HepG2 (cell line): ENCODE data around the gene PCIF1. TPM values are rescaled to one million over a fixed set of nuclear protein-coding genes. Genes with fewer than 3 reads are reported as not detected.
A peak's percentile ranks its signal among the peaks of the same experiment; 100 is the strongest.

Experiments used
- ARNTL ChIP-seq: sonication (generic); formaldehyde crosslinking; IDR thresholded peaks from 2 replicates; pipeline ENCODE4 v1.4.0; 2020; ENCODE audit warnings: mild to moderate bottlenecking, missing genetic modification reagents
- CSRNP1 ChIP-seq: sonication (generic); formaldehyde crosslinking; IDR thresholded peaks from 2 replicates; pipeline ENCODE4 v1.8.1; 2023; ENCODE audit warnings: mild to moderate bottlenecking, missing genetic modification reagents
- EP300 ChIP-seq, 3 experiments: sonication (generic) in 1 of 3; formaldehyde crosslinking in 1 of 3; IDR thresholded peaks; 2 replicates each; pipeline versions ENCODE4 v1.5.1 to v1.6.1; 2011 to 2020; ENCODE audit warnings: low read depth in 2 of 3, low read length in 2 of 3, borderline replicate concordance in 1 of 3, improper control_type of control experiment in 1 of 3, mild to moderate bottlenecking in 1 of 3, missing genetic modification reagents in 1 of 3, moderate library complexity in 1 of 3
- HNF1A ChIP-seq, 2 experiments: sonication (generic) in 1 of 2; formaldehyde crosslinking in 1 of 2; IDR thresholded peaks; 2 replicates each; pipeline versions ENCODE4 v1.4.0 to v1.6.1; 2016 to 2020; ENCODE audit warnings: borderline replicate concordance in 1 of 2, low read depth in 1 of 2, mild to moderate bottlenecking in 1 of 2, missing genetic modification reagents in 1 of 2
- HNRNPH1 ChIP-seq: fragments of 200-400 bp; formaldehyde crosslinking; optimal IDR thresholded peaks from 2 replicates; pipeline ENCODE3; 2017; ENCODE audit warnings: mild to moderate bottlenecking, low read depth, low read length
- MEF2D ChIP-seq: sonication (generic); formaldehyde crosslinking; IDR thresholded peaks from 2 replicates; pipeline ENCODE4 v1.5.1; 2020; ENCODE audit warnings: mild to moderate bottlenecking, missing genetic modification reagents
- NKX3-1 ChIP-seq: sonication (generic); formaldehyde crosslinking; IDR thresholded peaks from 2 replicates; pipeline ENCODE4 v1.5.0; 2020; ENCODE audit warnings: missing genetic modification reagents
- PHF20 ChIP-seq: sonication (generic); formaldehyde crosslinking; IDR thresholded peaks from 2 replicates; pipeline ENCODE4 v1.5.0; 2020; ENCODE audit warnings: mild to moderate bottlenecking, missing genetic modification reagents
- ZFX ChIP-seq: sonication (generic); formaldehyde crosslinking; IDR thresholded peaks from 2 replicates; pipeline ENCODE4 v1.4.0; 2020; ENCODE audit warnings: mild to moderate bottlenecking, low read depth, missing genetic modification reagents, moderate library complexity
- ZFY ChIP-seq: sonication (generic); formaldehyde crosslinking; IDR thresholded peaks from 2 replicates; pipeline ENCODE4 v1.4.0; 2020; ENCODE audit warnings: missing genetic modification reagents
- ZNF24 ChIP-seq: fragments of 450-650 bp; IDR thresholded peaks from 2 replicates; pipeline ENCODE4 v1.6.1; 2017; ENCODE audit warnings: antibody characterized with exemption, mild to moderate bottlenecking
- ZNF264 ChIP-seq: sonication (generic); formaldehyde crosslinking; IDR thresholded peaks from 2 replicates; pipeline ENCODE4 v1.4.0; 2020; ENCODE audit warnings: missing genetic modification reagents
- ZNF281 ChIP-seq: sonication (generic); formaldehyde crosslinking; IDR thresholded peaks from 2 replicates; pipeline ENCODE4 v1.4.0; 2020; ENCODE audit warnings: missing genetic modification reagents, borderline replicate concordance
- ZNF33A ChIP-seq: sonication (generic); formaldehyde crosslinking; IDR thresholded peaks from 2 replicates; pipeline ENCODE4 v1.5.1; 2020; ENCODE audit warnings: missing genetic modification reagents, mild to moderate bottlenecking, moderate library complexity, borderline replicate concordance
- ZNF597 ChIP-seq: sonication (generic); formaldehyde crosslinking; IDR thresholded peaks from 2 replicates; pipeline ENCODE4 v1.5.0; 2020; ENCODE audit warnings: missing genetic modification reagents
- ZSCAN22 ChIP-seq: sonication (generic); formaldehyde crosslinking; IDR thresholded peaks from 2 replicates; pipeline ENCODE4 v1.4.0; 2020; ENCODE audit warnings: mild to moderate bottlenecking, missing genetic modification reagents
- polyA plus RNA-seq, 8 experiments: library from polyadenylated mRNA; depleted of rRNA in 3 of 8; stranded (reverse) in 7 of 8; unstranded in 1 of 8; fragments of >200 nt; fragmentation: Illumina TruSeq in 4 of 8; extraction: Trizol in 4 of 8; gene quantifications; 2 replicates each; pipeline versions ENCODE4 v1.2.1 to v1.2.3, GENCODE V29; 2011 to 2016; ENCODE audit warnings: low read depth in 4 of 8, missing spikeins in 1 of 8, mixed read lengths in 1 of 8; ENCODE audit not compliant: insufficient read depth in 1 of 8
- total RNA-seq, 5 experiments: library from RNA; depleted of rRNA; stranded (reverse); fragments of >200 nt; fragmentation: Illumina TruSeq; extraction: Trizol; gene quantifications; 2 replicates each; pipeline ENCODE4 v1.2.3, GENCODE V29; 2016; ENCODE audit warnings: low read depth in 1 of 5

The PCIF1 gene
- total and polyA plus RNA-seq, 2 of the 13 experiments (the other 11 are each of a cell fraction or from before 2014, with no cell fraction given), result 20.9 to 24.4 TPM

- TF ChIP-seq HNF1A (IDR thresholded peaks at IDR 0.05; ENCODE audit: low read depth) (peak; percentile 86), HNF1A (CRISPR knock-in tag; IDR thresholded peaks at IDR 0.05; ENCODE audit: borderline replicate concordance) (peak; percentile 96), ARNTL (CRISPR knock-in tag) (peak; percentile 100), CSRNP1 (CRISPR knock-in tag) (peak; percentile 99), NKX3-1 (CRISPR knock-in tag) (peak; percentile 98), ZFY (CRISPR knock-in tag) (peak; percentile 86), ZNF24 (peak; percentile 78; the same call in 1 of the 2 replicates), ZNF597 (CRISPR knock-in tag) (no peak), HNRNPH1 (peak; percentile 73), ZNF33A (CRISPR knock-in tag) (no peak), ZNF281 (CRISPR knock-in tag) (peak; percentile 98), MEF2D (peak; percentile 98), EP300 (IDR thresholded peaks at IDR 0.05; ENCODE audit: low read depth in 2 of 2, low read length in 2 of 2) (peak; percentile 87 to 97), EP300 (CRISPR knock-in tag; IDR thresholded peaks at IDR 0.05; ENCODE audit: borderline replicate concordance) (peak; percentile 95), PHF20 (peak; percentile 100), ZFX (peak; percentile 88), ZNF264 (CRISPR knock-in tag) (peak; percentile 98), ZSCAN22 (CRISPR knock-in tag) (peak; percentile 79; the same call in 1 of the 2 replicates)
Measured at GRCh38 chr20:45890985-45891983, 43.2 kb upstream of the PCIF1 start, which contains the start of the genes CTSA and NEURL2 (continued).
